HuH-7.5 (cell line): ENCODE measurements around the gene PRDM13.
"Not testable (repeated sequence)": the region's sequence is repeated elsewhere in the genome, so short reads cannot be mapped to it uniquely, and the experiment has no call there.

Experiments
- DNase-seq: peaks from one replicate; pipeline ENCODE4 v3.0.0; 2011; ENCODE audit warnings: low spot score

PRDM13 gene

DNA sequence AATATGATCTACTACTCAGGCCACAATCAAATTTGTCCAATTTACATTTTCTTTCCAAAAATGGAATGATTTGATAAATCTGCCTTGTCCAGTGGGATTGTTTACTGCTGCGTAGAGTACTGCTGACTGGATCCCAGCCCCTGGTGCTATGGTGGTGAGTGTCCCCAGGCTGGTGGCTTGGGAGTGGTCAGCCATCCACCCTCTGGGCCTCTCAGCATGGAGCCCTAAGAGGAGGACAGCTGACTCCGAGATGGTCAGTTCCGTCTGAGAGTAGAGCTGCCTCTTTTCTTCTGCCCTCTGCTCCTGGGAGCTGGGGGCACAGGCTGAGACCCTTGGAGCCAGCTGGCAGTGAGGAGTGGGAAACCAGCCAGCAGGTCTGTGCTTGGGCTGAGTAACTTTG lies 22.7 kb downstream of the PRDM13 start:
- no peak for DNase-seq

DNA sequence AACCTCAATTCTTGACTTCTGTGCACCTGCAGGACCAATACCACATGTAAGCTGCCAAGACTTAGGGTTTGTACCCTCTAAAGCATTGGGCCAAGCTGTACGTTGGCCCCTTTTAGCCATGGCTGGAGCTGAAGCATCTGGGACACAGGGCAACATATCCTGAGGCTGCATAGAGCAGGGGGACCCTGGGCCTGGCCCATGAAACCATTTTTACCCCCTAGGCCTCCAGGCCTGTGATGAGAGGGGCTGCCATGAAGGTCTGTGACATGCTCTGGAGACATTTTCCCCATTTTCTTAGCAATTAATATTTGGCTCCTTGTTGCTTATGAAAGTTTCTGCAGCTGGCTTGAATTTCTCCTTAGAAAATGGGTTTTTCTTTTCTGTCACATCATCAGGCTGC lies 31.0 kb downstream of the PRDM13 start:
- no peak for DNase-seq

DNA sequence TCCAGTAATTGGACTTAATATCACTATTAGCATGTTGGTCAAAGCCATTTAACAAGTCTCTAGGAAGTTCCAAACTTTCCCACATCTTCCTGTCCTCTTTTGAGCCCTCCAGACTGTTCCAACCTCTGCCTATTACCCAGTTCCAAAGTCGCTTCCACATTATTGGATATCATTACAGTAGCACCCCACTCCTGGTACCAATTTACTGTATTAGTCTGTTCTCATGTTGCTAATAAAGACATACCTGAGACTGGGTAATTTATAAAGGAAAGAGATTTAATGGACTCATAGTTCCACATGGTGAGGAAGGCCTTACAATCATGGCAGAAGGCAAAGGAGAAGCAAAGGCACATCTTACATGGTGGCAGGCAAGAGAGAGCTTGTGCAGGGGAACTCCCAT lies 31.7 kb downstream of the PRDM13 start:
- not testable (repeated sequence) for DNase-seq

DNA sequence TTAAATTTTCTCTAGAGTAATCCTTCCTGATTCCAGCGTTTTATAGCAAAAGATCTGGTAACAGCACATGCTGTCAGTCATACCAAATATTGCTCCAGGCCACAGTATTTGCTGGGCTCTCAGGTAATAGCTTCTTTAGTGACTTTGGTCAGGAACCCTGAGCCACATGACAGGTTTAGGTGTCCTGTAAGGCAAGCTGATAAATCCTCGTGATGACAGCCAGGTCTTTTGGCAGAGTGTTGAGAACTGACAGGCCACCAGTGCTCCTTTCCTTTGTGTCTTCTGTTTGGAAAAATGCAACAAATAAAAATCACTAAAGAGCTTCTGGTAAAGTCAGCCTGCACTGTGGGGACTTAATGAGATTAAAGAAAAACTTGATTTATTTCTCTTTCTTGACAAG lies 34.6 kb downstream of the PRDM13 start:
- no peak for DNase-seq

DNA sequence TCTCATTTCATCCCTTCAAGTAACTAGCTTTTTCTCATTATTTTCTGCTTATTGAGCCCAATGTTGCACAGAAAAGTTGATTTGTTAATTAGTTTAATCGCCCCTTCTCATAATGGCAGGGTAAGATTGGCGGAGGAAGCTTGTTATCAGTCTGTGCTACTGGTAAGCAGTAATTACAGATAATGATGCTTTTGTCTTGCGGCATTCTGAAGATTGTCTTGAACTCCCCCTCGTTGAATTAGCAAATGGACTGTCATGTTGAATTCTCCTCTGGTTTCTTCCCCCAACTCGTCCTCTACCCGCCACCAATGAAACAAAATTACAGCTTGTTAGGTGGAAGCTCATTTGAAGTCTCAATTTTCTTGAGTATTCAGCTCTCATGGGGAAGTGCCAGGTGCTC lies 39.4 kb downstream of the PRDM13 start:
- DNase-seq, result no peak

DNA sequence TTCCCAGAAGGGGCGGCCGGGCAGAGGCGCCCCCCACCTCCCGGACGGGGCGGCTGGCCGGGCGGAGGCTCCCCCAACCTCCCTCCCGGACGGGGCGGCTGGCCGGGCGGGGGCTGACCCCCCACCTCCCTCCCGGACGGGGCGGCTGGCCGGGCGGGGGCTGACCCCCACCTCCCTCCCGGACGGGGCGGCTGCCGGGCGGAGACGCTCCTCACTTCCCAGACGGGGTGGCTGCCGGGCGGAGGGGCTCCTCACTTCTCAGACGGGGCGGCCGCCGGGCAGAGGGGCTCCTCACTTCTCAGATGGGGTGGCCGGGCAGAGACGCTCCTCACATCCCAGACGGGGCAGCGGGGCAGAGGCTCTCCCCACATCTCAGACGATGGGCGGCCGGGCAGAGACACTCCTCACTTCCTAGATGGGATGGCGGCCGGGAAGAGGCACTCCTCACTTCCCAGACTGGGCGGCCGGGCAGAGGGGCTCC lies 43.5 kb downstream of the PRDM13 start:
- DNase-seq, result not testable (repeated sequence)

DNA sequence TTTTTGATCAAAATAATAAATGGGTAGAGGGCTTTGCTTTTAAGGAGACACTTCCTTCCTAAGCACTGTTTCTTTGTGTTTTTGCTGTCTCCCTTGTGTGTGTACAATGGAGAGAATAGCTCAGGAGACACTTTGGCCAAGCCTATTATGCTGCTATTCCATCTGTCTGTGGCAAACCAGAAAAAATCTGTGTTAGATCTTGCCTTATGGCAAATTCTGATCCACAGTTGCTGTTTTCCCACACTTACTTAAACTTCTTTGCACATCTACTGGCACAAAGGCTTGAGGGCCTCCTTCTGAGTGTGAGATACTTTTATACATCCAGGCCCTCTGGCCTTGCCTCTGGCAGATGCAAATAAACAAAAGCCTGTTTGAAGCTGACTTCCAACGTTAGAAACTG lies 53.6 kb downstream of the PRDM13 start:
- no peak for DNase-seq

DNA sequence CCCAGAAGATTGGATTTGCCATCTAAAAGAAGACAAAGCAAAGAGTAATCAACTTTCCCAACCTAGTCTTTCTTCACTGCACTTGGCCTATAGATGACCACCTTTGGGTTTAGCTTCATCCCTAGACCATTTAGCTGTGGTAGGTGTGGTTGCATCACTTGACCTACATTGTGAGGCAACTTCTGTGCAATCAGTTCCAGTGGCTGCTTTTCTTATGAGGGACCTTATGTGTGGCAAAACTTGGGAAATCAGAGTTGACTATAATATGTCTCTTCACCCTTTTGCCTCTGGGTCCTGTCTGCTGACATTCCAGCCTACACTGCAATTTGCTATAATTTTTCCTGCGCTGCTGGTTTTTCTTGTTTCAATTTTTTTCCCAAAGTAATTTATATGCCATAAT lies 55.2 kb downstream of the PRDM13 start:
- no peak for DNase-seq

DNA sequence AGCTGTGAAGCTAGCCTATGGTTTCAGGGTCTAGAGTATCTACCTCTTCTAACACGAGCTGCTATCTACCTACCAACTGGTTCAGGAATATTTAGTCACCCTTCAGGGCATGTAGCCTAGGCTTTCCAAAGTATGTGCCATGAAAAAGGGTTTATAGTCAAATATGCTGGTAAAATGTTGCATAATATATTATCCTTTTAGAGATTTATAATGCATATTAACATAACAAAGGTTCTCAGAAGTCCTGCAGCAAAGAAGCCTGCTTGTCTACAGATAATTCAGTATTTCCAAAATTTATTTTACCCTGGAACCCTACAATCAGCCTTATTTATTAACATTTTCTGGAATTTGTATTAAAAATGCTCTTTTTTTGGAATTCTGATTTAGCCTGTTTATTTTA lies 56.0 kb downstream of the PRDM13 start:
- DNase-seq, result no peak
